SK-N-SH treated with all-trans-retinoic acid at 6 μM for 48 hours (cell line): ENCODE results near the gene KIF12.

ENCODE experiments used
- ATAC-seq: fragments of 200-7000 bp; cut with Tn5 transposase; 3 replicates; pipeline ENCODE4 v1.9.1; 2020; ENCODE audit warnings: mild to moderate bottlenecking, moderate library complexity
- ARNTL ChIP-seq: fragments of 450-650 bp; formaldehyde crosslinking; IDR thresholded peaks from 2 replicates; pipeline ENCODE4 v1.5.0; 2020; ENCODE audit warnings: low read depth, mild to moderate bottlenecking, moderate library complexity, borderline replicate concordance
- CSDC2 ChIP-seq: fragments of 250-450 bp; sonication (Bioruptor Pico); IDR thresholded peaks from 2 replicates; pipeline ENCODE4 v1.5.0; 2020; ENCODE audit warnings: mild to moderate bottlenecking, moderate library complexity
- ESRRG ChIP-seq: fragments of 250-450 bp; sonication (Bioruptor Pico); IDR thresholded peaks from 2 replicates; pipeline ENCODE4 v1.6.1; 2021; ENCODE audit warnings: mild to moderate bottlenecking
- GLIS3 ChIP-seq: fragments of 250-450 bp; sonication (Bioruptor Pico); IDR thresholded peaks from 2 replicates; pipeline ENCODE4 v1.5.0; 2020; ENCODE audit warnings: mild to moderate bottlenecking, moderate library complexity
- ISL1 ChIP-seq: fragments of 250-450 bp; sonication (Bioruptor Pico); IDR thresholded peaks from 2 replicates; pipeline ENCODE4 v2.1.2; 2022; ENCODE audit warnings: mild to moderate bottlenecking, moderate library complexity
- OSR1 ChIP-seq: fragments of 250-450 bp; sonication (Bioruptor Pico); IDR thresholded peaks from 2 replicates; pipeline ENCODE4 v1.8.0; 2022; ENCODE audit warnings: moderate library complexity, mild to moderate bottlenecking, inconsistent platforms
- RARB ChIP-seq: fragments of 250-450 bp; sonication (Bioruptor Pico); IDR thresholded peaks from 2 replicates; pipeline ENCODE4 v1.8.0; 2021; ENCODE audit warnings: mild to moderate bottlenecking, moderate library complexity
- SNAI2 ChIP-seq: fragments of 250-450 bp; sonication (Bioruptor Pico); IDR thresholded peaks from 2 replicates; pipeline ENCODE4 v1.5.0; 2020; ENCODE audit warnings: mild to moderate bottlenecking, moderate library complexity
- TCF4 ChIP-seq: fragments of 250-450 bp; sonication (Bioruptor Pico); IDR thresholded peaks from 2 replicates; pipeline ENCODE4 v1.8.0; 2021; ENCODE audit warnings: mild to moderate bottlenecking, moderate library complexity, borderline replicate concordance
- ZC3H10 ChIP-seq: fragments of 250-450 bp; sonication (Bioruptor Pico); IDR thresholded peaks from 2 replicates; pipeline ENCODE4 v1.5.1; 2021; ENCODE audit warnings: mild to moderate bottlenecking, moderate library complexity
- ZFP3 ChIP-seq: fragments of 250-450 bp; sonication (Bioruptor Pico); IDR thresholded peaks from 2 replicates; pipeline ENCODE4 v1.5.0; 2020; ENCODE audit warnings: mild to moderate bottlenecking, moderate library complexity
- ZFP30 ChIP-seq: fragments of 450-650 bp; formaldehyde crosslinking; IDR thresholded peaks from 2 replicates; pipeline ENCODE4 v1.5.0; 2022; ENCODE audit warnings: mild to moderate bottlenecking, moderate library complexity
- ZNF565 ChIP-seq: fragments of 450-650 bp; formaldehyde crosslinking; conservative IDR thresholded peaks from 2 replicates; pipeline ENCODE4 v1.5.0; 2020; ENCODE audit warnings: low read depth, mild to moderate bottlenecking, moderate library complexity
- ZNF70 ChIP-seq: fragments of 450-650 bp; formaldehyde crosslinking; IDR thresholded peaks from 2 replicates; pipeline ENCODE4 v1.5.0; 2020; ENCODE audit warnings: mild to moderate bottlenecking, moderate library complexity
- ZNF8 ChIP-seq: fragments of 450-650 bp; formaldehyde crosslinking; IDR thresholded peaks from 2 replicates; pipeline ENCODE4 v1.5.0; 2020; ENCODE audit warnings: mild to moderate bottlenecking, moderate library complexity
- TF ChIP-seq, protein P1 (sequence below): fragments of 250-450 bp; sonication (Bioruptor Pico); IDR thresholded peaks from 2 replicates; pipeline ENCODE4 v1.8.0; 2020; ENCODE audit warnings: mild to moderate bottlenecking, moderate library complexity, borderline replicate concordance
- TF ChIP-seq, protein P2 (sequence below): fragments of 250-450 bp; sonication (Bioruptor Pico); IDR thresholded peaks from 2 replicates; pipeline ENCODE4 v1.5.1; 2021; ENCODE audit warnings: mild to moderate bottlenecking, moderate library complexity
- TF ChIP-seq, protein P3 (sequence below): fragments of 250-450 bp; sonication (Bioruptor Pico); IDR thresholded peaks from 2 replicates; pipeline ENCODE4 v1.5.1; 2020; ENCODE audit warnings: low read depth, mild to moderate bottlenecking, moderate library complexity
- TF ChIP-seq, protein P4 (sequence below): fragments of 250-450 bp; sonication (Bioruptor Pico); IDR thresholded peaks from 2 replicates; pipeline ENCODE4 v1.5.0; 2020; ENCODE audit warnings: mild to moderate bottlenecking, moderate library complexity
- TF ChIP-seq, protein P5 (sequence below): fragments of 250-450 bp; sonication (Bioruptor Pico); IDR thresholded peaks from 2 replicates; pipeline ENCODE4 v1.8.0; 2021; ENCODE audit warnings: low read depth, mild to moderate bottlenecking, moderate library complexity, borderline replicate concordance

The KIF12 gene

DNA sequence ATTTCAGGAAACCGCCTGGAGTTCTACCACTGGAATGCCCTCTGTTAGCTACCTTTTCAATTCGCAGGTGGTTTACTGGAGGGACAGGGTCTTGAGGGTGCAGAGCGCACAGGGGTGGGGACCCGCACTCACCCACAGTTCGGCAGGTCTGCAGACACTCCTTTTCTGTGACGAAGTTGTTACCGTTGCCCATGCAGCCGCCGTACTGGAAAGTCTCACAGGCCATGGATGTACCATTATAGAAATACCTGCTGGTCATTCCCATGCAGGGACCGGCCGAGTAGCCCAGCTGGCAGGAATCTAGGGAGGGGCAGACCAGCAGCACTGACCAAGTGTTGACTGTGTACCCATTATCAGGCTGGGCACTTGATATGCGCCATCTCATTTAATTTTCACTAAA, 37.8 kb downstream of the KIF12 start:
- TF ChIP-seq ISL1 (CRISPR knock-in tag) (no peak), ARNTL (CRISPR knock-in tag) (no peak), ZFP30 (no peak), GLIS3 (CRISPR knock-in tag) (no peak), CSDC2 (CRISPR knock-in tag) (no peak), SNAI2 (CRISPR knock-in tag) (no peak), ESRRG (CRISPR knock-in tag) (no peak), ZNF565 (no peak), RARB (CRISPR knock-in tag) (no peak), OSR1 (CRISPR knock-in tag) (no peak), ZC3H10 (CRISPR knock-in tag) (no peak), TCF4 (CRISPR knock-in tag) (no peak), ZNF8 (CRISPR knock-in tag) (no peak), ZNF70 (CRISPR knock-in tag) (no peak), ZFP3 (CRISPR knock-in tag) (no peak)
- TF ChIP-seq, protein P1, sequence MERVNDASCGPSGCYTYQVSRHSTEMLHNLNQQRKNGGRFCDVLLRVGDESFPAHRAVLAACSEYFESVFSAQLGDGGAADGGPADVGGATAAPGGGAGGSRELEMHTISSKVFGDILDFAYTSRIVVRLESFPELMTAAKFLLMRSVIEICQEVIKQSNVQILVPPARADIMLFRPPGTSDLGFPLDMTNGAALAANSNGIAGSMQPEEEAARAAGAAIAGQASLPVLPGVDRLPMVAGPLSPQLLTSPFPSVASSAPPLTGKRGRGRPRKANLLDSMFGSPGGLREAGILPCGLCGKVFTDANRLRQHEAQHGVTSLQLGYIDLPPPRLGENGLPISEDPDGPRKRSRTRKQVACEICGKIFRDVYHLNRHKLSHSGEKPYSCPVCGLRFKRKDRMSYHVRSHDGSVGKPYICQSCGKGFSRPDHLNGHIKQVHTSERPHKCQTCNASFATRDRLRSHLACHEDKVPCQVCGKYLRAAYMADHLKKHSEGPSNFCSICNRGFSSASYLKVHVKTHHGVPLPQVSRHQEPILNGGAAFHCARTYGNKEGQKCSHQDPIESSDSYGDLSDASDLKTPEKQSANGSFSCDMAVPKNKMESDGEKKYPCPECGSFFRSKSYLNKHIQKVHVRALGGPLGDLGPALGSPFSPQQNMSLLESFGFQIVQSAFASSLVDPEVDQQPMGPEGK (CRISPR knock-in tag) = no peak
- TF ChIP-seq, protein P2, sequence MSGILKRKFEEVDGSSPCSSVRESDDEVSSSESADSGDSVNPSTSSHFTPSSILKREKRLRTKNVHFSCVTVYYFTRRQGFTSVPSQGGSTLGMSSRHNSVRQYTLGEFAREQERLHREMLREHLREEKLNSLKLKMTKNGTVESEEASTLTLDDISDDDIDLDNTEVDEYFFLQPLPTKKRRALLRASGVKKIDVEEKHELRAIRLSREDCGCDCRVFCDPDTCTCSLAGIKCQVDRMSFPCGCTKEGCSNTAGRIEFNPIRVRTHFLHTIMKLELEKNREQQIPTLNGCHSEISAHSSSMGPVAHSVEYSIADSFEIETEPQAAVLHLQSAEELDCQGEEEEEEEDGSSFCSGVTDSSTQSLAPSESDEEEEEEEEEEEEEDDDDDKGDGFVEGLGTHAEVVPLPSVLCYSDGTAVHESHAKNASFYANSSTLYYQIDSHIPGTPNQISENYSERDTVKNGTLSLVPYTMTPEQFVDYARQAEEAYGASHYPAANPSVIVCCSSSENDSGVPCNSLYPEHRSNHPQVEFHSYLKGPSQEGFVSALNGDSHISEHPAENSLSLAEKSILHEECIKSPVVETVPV (CRISPR knock-in tag) = no peak
- TF ChIP-seq, protein P3, sequence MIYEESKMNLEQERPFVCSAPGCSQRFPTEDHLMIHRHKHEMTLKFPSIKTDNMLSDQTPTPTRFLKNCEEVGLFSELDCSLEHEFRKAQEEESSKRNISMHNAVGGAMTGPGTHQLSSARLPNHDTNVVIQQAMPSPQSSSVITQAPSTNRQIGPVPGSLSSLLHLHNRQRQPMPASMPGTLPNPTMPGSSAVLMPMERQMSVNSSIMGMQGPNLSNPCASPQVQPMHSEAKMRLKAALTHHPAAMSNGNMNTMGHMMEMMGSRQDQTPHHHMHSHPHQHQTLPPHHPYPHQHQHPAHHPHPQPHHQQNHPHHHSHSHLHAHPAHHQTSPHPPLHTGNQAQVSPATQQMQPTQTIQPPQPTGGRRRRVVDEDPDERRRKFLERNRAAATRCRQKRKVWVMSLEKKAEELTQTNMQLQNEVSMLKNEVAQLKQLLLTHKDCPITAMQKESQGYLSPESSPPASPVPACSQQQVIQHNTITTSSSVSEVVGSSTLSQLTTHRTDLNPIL (CRISPR knock-in tag) = no peak
- TF ChIP-seq, protein P4, sequence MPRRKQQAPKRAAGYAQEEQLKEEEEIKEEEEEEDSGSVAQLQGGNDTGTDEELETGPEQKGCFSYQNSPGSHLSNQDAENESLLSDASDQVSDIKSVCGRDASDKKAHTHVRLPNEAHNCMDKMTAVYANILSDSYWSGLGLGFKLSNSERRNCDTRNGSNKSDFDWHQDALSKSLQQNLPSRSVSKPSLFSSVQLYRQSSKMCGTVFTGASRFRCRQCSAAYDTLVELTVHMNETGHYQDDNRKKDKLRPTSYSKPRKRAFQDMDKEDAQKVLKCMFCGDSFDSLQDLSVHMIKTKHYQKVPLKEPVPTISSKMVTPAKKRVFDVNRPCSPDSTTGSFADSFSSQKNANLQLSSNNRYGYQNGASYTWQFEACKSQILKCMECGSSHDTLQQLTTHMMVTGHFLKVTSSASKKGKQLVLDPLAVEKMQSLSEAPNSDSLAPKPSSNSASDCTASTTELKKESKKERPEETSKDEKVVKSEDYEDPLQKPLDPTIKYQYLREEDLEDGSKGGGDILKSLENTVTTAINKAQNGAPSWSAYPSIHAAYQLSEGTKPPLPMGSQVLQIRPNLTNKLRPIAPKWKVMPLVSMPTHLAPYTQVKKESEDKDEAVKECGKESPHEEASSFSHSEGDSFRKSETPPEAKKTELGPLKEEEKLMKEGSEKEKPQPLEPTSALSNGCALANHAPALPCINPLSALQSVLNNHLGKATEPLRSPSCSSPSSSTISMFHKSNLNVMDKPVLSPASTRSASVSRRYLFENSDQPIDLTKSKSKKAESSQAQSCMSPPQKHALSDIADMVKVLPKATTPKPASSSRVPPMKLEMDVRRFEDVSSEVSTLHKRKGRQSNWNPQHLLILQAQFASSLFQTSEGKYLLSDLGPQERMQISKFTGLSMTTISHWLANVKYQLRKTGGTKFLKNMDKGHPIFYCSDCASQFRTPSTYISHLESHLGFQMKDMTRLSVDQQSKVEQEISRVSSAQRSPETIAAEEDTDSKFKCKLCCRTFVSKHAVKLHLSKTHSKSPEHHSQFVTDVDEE (CRISPR knock-in tag) = no peak
- ATAC-seq = no peak

DNA sequence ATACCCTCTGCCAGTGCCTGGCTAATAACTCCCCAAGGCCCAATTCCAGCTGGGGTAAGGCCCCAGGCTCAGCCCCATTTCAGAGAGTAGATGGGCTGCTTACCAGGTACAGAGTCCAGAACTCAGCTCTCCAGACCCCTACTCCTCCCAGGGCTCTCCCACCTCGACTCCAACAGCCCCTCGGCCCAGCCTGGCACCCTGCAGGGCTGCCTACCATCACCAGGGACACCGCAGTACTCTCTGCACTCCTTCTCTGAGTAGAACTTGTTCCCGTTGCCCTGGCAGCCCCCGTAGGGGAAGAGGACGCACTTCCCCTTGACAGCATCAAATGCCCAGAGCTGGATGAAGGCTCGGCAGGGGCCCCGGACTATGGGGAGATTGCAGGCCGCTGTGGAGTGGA, 38.4 kb downstream of the KIF12 start:
- ATAC-seq = no peak; the same call in 1 of the 3 replicates
- TF ChIP-seq ESRRG (CRISPR knock-in tag) (no peak), ZNF70 (CRISPR knock-in tag) (no peak)
- TF ChIP-seq, all 23 proteins: peak for 0

DNA sequence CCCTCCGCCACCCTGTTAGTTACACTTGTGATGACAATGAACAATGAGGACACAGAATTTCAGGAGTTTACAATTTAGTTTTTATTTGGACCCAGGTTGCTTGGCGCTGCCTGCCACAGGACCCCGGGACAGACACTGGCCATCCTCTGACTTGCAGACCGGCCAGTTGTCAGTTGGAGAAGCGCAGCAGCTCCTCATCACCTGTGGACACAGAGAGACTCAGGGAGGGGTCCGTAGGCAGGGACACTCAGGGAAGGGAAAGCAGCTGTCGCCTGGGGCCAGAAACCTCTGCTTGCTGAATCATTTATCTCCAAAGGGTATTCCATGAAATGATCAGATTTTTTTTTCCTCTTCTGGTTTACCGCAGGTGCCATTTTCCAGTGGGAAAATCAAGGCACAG, 39.0 kb downstream of the KIF12 start:
- TF ChIP-seq ZFP30 (no peak), ZNF565 (no peak), CSDC2 (CRISPR knock-in tag) (no peak), ISL1 (CRISPR knock-in tag) (no peak), GLIS3 (CRISPR knock-in tag) (no peak), ZNF8 (CRISPR knock-in tag) (no peak), ESRRG (CRISPR knock-in tag) (no peak), RARB (CRISPR knock-in tag) (no peak), SNAI2 (CRISPR knock-in tag) (no peak)
- TF ChIP-seq, protein P4 (CRISPR knock-in tag) = no peak
- TF ChIP-seq, protein P5, sequence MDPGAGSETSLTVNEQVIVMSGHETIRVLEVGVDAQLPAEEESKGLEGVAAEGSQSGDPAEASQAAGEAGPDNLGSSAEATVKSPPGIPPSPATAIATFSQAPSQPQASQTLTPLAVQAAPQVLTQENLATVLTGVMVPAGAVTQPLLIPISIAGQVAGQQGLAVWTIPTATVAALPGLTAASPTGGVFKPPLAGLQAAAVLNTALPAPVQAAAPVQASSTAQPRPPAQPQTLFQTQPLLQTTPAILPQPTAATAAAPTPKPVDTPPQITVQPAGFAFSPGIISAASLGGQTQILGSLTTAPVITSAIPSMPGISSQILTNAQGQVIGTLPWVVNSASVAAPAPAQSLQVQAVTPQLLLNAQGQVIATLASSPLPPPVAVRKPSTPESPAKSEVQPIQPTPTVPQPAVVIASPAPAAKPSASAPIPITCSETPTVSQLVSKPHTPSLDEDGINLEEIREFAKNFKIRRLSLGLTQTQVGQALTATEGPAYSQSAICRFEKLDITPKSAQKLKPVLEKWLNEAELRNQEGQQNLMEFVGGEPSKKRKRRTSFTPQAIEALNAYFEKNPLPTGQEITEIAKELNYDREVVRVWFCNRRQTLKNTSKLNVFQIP (CRISPR knock-in tag) = no peak
- ATAC-seq = no peak
